A549 (cell line): ENCODE results near the gene SLC24A2. TPM values are rescaled to one million over a fixed set of nuclear protein-coding genes. Genes with fewer than 3 reads are reported as not detected.

Source experiments
- ATAC-seq, 2 experiments: fragments of 200-7000 bp in 1 of 2; fragments of >200 bp in 1 of 2; cut with Nextera tagmentation in 1 of 2; cut with Tn5 transposase in 1 of 2; 3 replicates each; pipeline versions ENCODE4 v1.8.0 to v1.9.1; 2018 to 2020; ENCODE audit warnings: mild to moderate bottlenecking in 1 of 2, moderate library complexity in 1 of 2
- CTCF ChIA-PET: fragments of 300-600 bp; sonication (Branson Sonifier 250); formaldehyde crosslinking; extraction: SDS; loops from one replicate; lab custom pipeline; 2021; ENCODE audit warnings: antibody characterized with exemption, inconsistent platforms; lab: Yijun Ruan, JAX
- POLR2A ChIA-PET: fragments of 350-600 bp; formaldehyde crosslinking; extraction: SDS; loops from one replicate; lab custom pipeline; 2021; ENCODE audit warnings: antibody characterized with exemption, inconsistent platforms; lab: Yijun Ruan, JAX
- DNase-seq, 2 experiments: peaks; one replicate each; pipeline versions ENCODE4 v3.0.0 to v3.0.0-alpha.2; 2011 to 2016; ENCODE audit warnings: low read depth in 1 of 2, low spot score in 1 of 2
- FAIRE-seq: peaks from 2 replicates; lab custom pipeline; 2011; peaks lifted over from hg19 to GRCh38; lab: Jason Lieb, UNC
- H3K27ac ChIP-seq, 2 experiments: fragments of >200 bp; sonication (Bioruptor Twin); formaldehyde crosslinking; 3 replicates each; pipeline ENCODE4 v1.5.1; 2016 to 2017
- H3K4me1 ChIP-seq: fragments of >200 bp; sonication (Bioruptor Twin); formaldehyde crosslinking; 3 replicates; pipeline ENCODE4 v1.6.1; 2016
- H3K4me2 ChIP-seq: fragments of >200 bp; sonication (Bioruptor Twin); formaldehyde crosslinking; 3 replicates; pipeline ENCODE4 v1.6.1; 2016
- H3K4me3 ChIP-seq: fragments of >200 bp; sonication (Bioruptor Twin); formaldehyde crosslinking; 3 replicates; pipeline ENCODE4 v1.5.1; 2016
- H3K9me3 ChIP-seq: fragments of >200 bp; sonication (Bioruptor Twin); formaldehyde crosslinking; 3 replicates; pipeline ENCODE4 v1.6.1; 2016
- BCL3 ChIP-seq: fragments of >200 bp; sonication (Bioruptor Twin); formaldehyde crosslinking; IDR thresholded peaks from 3 replicates; pipeline ENCODE4 v1.6.1; 2016
- BHLHE40 ChIP-seq: IDR thresholded peaks from 2 replicates; pipeline ENCODE4 v1.6.1; 2012; ENCODE audit warnings: low read depth, low read length, inconsistent platforms
- CBX2 ChIP-seq: fragments of 200-600 bp; sonication (generic); IDR thresholded peaks from 2 replicates; pipeline ENCODE4 v1.6.1; 2016; ENCODE audit warnings: low read depth, mild to moderate bottlenecking, borderline replicate concordance
- CEBPB ChIP-seq, 2 experiments: fragments of >200 bp in 1 of 2; sonication (Bioruptor Twin) in 1 of 2; formaldehyde crosslinking in 1 of 2; IDR thresholded peaks; 2 replicates each; pipeline ENCODE4 v1.6.1; 2012 to 2016
- CTCF ChIP-seq: fragments of >200 bp; sonication (Bioruptor Twin); formaldehyde crosslinking; IDR thresholded peaks from 3 replicates; pipeline ENCODE4 v1.5.1; 2016
- EHF ChIP-seq: fragments of 250-450 bp; sonication (Bioruptor Pico); IDR thresholded peaks from 2 replicates; pipeline ENCODE4 v1.5.0; 2020; ENCODE audit warnings: mild to moderate bottlenecking
- EHMT2 ChIP-seq: fragments of 200-600 bp; sonication (generic); IDR thresholded peaks from 2 replicates; pipeline ENCODE4 v1.6.1; 2016; ENCODE audit warnings: antibody characterized with exemption, low read depth, mild to moderate bottlenecking, moderate library complexity
- ELK1 ChIP-seq: fragments of 150-350 bp; IDR thresholded peaks from 2 replicates; pipeline ENCODE4 v1.6.1; 2014; ENCODE audit warnings: low read depth, mild to moderate bottlenecking, low read length
- ESRRA ChIP-seq: fragments of 150-350 bp; IDR thresholded peaks from 2 replicates; pipeline ENCODE4 v1.6.1; 2014; ENCODE audit warnings: mild to moderate bottlenecking, low read length, borderline replicate concordance
- GATA3 ChIP-seq: IDR thresholded peaks from 2 replicates; pipeline ENCODE4 v1.6.1; 2012; ENCODE audit warnings: borderline replicate concordance
- HDAC2 ChIP-seq: fragments of 200-600 bp; sonication (generic); IDR thresholded peaks from 2 replicates; pipeline ENCODE4 v1.6.1; 2016
- HES2 ChIP-seq: fragments of >200 bp; sonication (Bioruptor Twin); formaldehyde crosslinking; IDR thresholded peaks from 2 replicates; pipeline ENCODE4 v1.6.1; 2016
- HEYL ChIP-seq: fragments of 250-450 bp; sonication (Bioruptor Pico); IDR thresholded peaks from 2 replicates; pipeline ENCODE4 v1.8.0; 2021; ENCODE audit warnings: mild to moderate bottlenecking, moderate library complexity
- HMGXB4 ChIP-seq: fragments of 250-450 bp; sonication (Bioruptor Pico); IDR thresholded peaks from 2 replicates; pipeline ENCODE4 v1.5.0; 2021; ENCODE audit warnings: mild to moderate bottlenecking, moderate library complexity, borderline replicate concordance
- KDM1A ChIP-seq: fragments of 200-600 bp; sonication (generic); IDR thresholded peaks from 2 replicates; pipeline ENCODE4 v1.6.1; 2016; ENCODE audit warnings: low read depth, mild to moderate bottlenecking
- MAX ChIP-seq: IDR thresholded peaks from 2 replicates; pipeline ENCODE4 v1.6.1; 2012
- MYC ChIP-seq: IDR thresholded peaks from 2 replicates; pipeline ENCODE4 v1.6.1; 2012; ENCODE audit warnings: mild to moderate bottlenecking, inconsistent platforms, low read length, improper control_type of control experiment, borderline replicate concordance
- NFE2L2 ChIP-seq: fragments of 150-350 bp; conservative IDR thresholded peaks from 2 replicates; pipeline ENCODE4 v1.6.1; 2014; ENCODE audit warnings: low read length
- PHF8 ChIP-seq: fragments of 200-600 bp; sonication (generic); IDR thresholded peaks from 2 replicates; pipeline ENCODE4 v1.6.1; 2016; ENCODE audit warnings: low read depth, mild to moderate bottlenecking, antibody characterized with exemption, moderate library complexity, borderline replicate concordance
- POLR2A ChIP-seq: IDR thresholded peaks from 2 replicates; pipeline ENCODE4 v1.6.1; 2012; ENCODE audit warnings: mild to moderate bottlenecking, low read length
- POLR2AphosphoS2 ChIP-seq: conservative IDR thresholded peaks from 2 replicates; pipeline ENCODE4 v1.6.1; 2012; ENCODE audit warnings: low read length, improper control_type of control experiment, inconsistent platforms
- RCOR1 ChIP-seq: fragments of 150-350 bp; IDR thresholded peaks from 2 replicates; pipeline ENCODE4 v1.6.1; 2014; ENCODE audit warnings: antibody characterized with exemption, low read length, low read depth
- RNF2 ChIP-seq: fragments of 200-600 bp; sonication (generic); IDR thresholded peaks from 2 replicates; pipeline ENCODE4 v1.6.1; 2016; ENCODE audit warnings: low read depth, mild to moderate bottlenecking, antibody characterized with exemption, moderate library complexity, borderline replicate concordance
- SREBF2 ChIP-seq: fragments of 450-650 bp; IDR thresholded peaks from 2 replicates; pipeline ENCODE4 v1.6.1; 2014; ENCODE audit warnings: mild to moderate bottlenecking, moderate library complexity
- ZFP36 ChIP-seq: fragments of 450-650 bp; IDR thresholded peaks from 2 replicates; pipeline ENCODE4 v1.6.1; 2014; ENCODE audit warnings: borderline replicate concordance; ENCODE audit not compliant: partially characterized antibody
- ZNF302 ChIP-seq: fragments of 250-450 bp; sonication (Bioruptor Pico); IDR thresholded peaks from 2 replicates; pipeline ENCODE4 v1.9.0; 2021; ENCODE audit warnings: inconsistent platforms, mild to moderate bottlenecking, moderate library complexity
- WGBS: methylation state at CpG from one replicate; pipeline ENCODE4 v1.1.6; 2017; ENCODE audit errors: missing lambda C conversion rate; 5-methylcytosine and 5-hydroxymethylcytosine counted together
- polyA plus RNA-seq, 4 experiments: library from polyadenylated mRNA; depleted of rRNA in 3 of 4; stranded (reverse); fragments of >200 nt; fragmentation: RNase III in 1 of 4; extraction: RNeasy Plus Mini Kit Qiagen cat#74134 plus additional on column Dnase treatment in 1 of 4; gene quantifications; 2 replicates in 3 of 4; 3 replicates in 1 of 4; pipeline ENCODE4 v1.2.3, GENCODE V29; 2011 to 2017
- TF ChIP-seq, protein P1 (sequence below): fragments of 450-650 bp; IDR thresholded peaks from 2 replicates; pipeline ENCODE4 v1.6.1; 2014; ENCODE audit warnings: antibody characterized with exemption

Gene SLC24A2
- polyA plus RNA-seq, 2 of the 4 experiments (the other 2 are of a cell fraction), result not detected

GRCh38 chr9:19828576-19829109, 39.8 kb upstream of the SLC24A2 start:
- ChIA-PET CTCF (interaction anchor here (1.1 kb wide), 1 partner anchor 15 kb away, joined by 3 read pairs; no protein-coding TSS in a partner anchor), POLR2A (no interaction called here)
- WGBS, result under 1% methylated on average over 4 of the region's 4 CpGs
- H3K27ac ChIP-seq, result no peak overlapping the region
- DNase-seq, result no peak
- H3K4me3 ChIP-seq, result no peak overlapping the region
- H3K9me3 ChIP-seq, result no peaks in the 10 kb centered on the region
- no peak overlapping the region for H3K4me2 ChIP-seq
- H3K4me1 ChIP-seq, result no peaks in the 10 kb centered on the region
- TF ChIP-seq MYC (no peak), ELK1 (no peak), CBX2 (no peak), POLR2AphosphoS2 (no peak)
- no peak for FAIRE-seq
- no peak for ATAC-seq

GRCh38 chr9:19816769-19817168, 27.9 kb upstream of the SLC24A2 start:
- FAIRE-seq (no peak), DNase-seq (no peak), ATAC-seq (no peak)
- WGBS, result 4% methylated on average over 2 of the region's 2 CpGs
- TF ChIP-seq EHF (no peak), HEYL (no peak), BHLHE40 (no peak), GATA3 (no peak), EHMT2 (no peak), HDAC2 (no peak), SREBF2 (no peak)
- CTCF ChIA-PET, result no interaction called here
- POLR2A ChIA-PET, result no interaction called here
- Histone ChIP-seq H3K27ac (no peak overlapping the region), H3K9me3 (peaks cover 5% of the 10 kb centered on the region; the same call in 2 of the 3 replicates), H3K4me3 (no peak overlapping the region), H3K4me1 (no peaks in the 10 kb centered on the region), H3K4me2 (no peak overlapping the region)

DNA sequence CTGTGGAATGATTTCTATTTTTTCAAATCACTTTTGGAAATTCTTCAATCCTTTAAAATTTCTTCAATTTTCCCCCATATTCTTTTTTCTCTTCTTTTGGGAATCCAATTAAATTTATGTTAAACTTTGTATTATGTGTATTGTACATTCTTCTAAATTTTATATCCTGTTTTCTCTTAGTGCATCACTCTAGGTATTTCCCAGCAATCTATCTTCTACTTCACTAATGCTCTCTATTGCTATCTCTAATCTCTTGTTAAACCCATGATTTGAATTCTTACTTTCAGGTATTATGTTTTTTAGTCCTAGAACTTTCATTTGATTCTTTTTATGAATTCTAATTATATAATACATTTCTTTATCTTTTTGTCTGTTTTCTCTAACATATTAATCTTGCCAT, 23.4 kb upstream of the SLC24A2 start:
- no peak for ATAC-seq
- Histone ChIP-seq H3K9me3 (peaks cover 4% of the 10 kb centered on the region; the same call in 2 of the 3 replicates), H3K27ac (no peak overlapping the region), H3K4me2 (no peak overlapping the region), H3K4me1 (no peaks in the 10 kb centered on the region), H3K4me3 (no peak overlapping the region)
- no peak for DNase-seq
- ChIA-PET CTCF (no interaction called here), POLR2A (no interaction called here)
- TF ChIP-seq HES2 (no peak), ESRRA (no peak), EHMT2 (no peak), RNF2 (no peak), KDM1A (no peak), POLR2A (no peak), HMGXB4 (CRISPR knock-in tag) (no peak), EHF (no peak), ZFP36 (no peak), BCL3 (no peak), MAX (no peak), PHF8 (no peak), CTCF (no peak), CEBPB (IDR thresholded peaks at IDR 0.05) (no peak), NFE2L2 (no peak), RCOR1 (no peak), MYC (no peak), ZNF302 (no peak)
- TF ChIP-seq, protein P1, sequence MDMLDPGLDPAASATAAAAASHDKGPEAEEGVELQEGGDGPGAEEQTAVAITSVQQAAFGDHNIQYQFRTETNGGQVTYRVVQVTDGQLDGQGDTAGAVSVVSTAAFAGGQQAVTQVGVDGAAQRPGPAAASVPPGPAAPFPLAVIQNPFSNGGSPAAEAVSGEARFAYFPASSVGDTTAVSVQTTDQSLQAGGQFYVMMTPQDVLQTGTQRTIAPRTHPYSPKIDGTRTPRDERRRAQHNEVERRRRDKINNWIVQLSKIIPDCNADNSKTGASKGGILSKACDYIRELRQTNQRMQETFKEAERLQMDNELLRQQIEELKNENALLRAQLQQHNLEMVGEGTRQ, result no peak
- FAIRE-seq, result no peak
